Choroid plexus epithelial cell (primary cell): ENCODE measurements around the gene ARHGAP32.
"Not testable (repeated sequence)": the region's sequence is repeated elsewhere in the genome, so short reads cannot be mapped to it uniquely, and the experiment has no call there.

Source experiments
- DNase-seq: peaks from one replicate; pipeline ENCODE4 v3.0.0-alpha.2; 2010; ENCODE audit warnings: low read depth
- H3K4me3 ChIP-seq: 2 replicates; pipeline ENCODE4 v1.5.1; 2011; ENCODE audit warnings: low read depth, mild to moderate bottlenecking, control low read depth, low read length, moderate library complexity
- TF ChIP-seq, protein P1 (sequence below): conservative IDR thresholded peaks from 2 replicates; pipeline ENCODE4 v1.5.1; 2011; ENCODE audit warnings: low read depth, mild to moderate bottlenecking, control low read depth, inconsistent platforms, low read length, moderate library complexity

ARHGAP32 gene

DNA sequence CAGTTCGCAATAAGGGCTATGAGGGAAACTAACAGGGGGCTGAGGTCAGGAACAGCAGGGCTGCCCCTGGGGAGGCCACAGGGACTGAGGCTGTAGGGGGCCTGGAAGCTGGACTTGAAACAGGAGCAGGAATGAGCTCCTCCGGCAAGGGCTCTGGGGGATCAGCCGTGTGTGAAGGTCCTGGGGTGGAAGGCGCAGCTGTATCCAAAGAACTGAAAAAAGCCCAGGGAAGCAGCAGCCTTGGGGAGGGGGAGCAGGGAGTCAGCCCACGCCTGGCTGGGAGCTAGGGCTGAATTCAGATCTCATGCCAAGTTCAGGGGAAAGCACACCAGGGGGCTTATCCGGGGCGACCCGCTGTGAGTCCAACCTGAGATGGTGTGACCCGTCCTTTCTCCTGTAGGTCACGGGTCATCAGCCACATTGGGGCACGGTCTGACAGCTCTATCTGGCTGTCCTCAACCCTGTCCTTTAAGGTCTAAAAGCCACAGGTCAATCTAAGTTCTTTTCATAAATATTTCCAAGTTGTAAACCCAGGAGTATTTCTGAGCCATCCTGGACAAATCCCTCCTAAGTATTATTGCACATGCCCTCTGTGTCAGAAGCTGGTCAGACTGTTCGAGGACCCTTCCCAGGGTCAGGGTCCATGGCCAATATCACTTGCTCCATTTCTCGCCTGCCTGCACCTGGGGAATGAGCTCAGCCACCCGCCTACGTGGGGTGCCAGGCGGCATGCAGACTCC, 267.4 kb downstream of the ARHGAP32 start:
- H3K4me3 ChIP-seq: no peak overlapping the region
- DNase-seq: no peak
- TF ChIP-seq, protein P1, sequence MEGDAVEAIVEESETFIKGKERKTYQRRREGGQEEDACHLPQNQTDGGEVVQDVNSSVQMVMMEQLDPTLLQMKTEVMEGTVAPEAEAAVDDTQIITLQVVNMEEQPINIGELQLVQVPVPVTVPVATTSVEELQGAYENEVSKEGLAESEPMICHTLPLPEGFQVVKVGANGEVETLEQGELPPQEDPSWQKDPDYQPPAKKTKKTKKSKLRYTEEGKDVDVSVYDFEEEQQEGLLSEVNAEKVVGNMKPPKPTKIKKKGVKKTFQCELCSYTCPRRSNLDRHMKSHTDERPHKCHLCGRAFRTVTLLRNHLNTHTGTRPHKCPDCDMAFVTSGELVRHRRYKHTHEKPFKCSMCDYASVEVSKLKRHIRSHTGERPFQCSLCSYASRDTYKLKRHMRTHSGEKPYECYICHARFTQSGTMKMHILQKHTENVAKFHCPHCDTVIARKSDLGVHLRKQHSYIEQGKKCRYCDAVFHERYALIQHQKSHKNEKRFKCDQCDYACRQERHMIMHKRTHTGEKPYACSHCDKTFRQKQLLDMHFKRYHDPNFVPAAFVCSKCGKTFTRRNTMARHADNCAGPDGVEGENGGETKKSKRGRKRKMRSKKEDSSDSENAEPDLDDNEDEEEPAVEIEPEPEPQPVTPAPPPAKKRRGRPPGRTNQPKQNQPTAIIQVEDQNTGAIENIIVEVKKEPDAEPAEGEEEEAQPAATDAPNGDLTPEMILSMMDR: no peak

DNA sequence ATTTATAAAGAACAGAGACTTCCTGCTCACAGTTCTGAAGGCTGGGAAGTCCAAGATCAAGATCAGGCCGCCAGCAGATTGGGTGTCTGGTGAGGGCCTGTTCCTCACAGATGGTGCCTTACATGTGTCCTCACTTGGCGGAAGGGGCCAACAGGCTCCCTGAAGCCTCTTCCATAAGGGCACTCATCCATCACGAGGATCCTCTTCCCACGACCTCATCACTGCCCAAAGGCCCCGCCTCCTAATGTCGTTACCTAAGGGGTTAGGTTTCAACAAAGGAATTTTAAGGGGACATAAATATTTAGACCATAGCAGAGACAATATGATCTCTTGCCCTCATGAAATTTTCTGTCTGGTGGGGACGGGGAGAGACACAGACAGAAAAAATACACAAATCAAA, 268.0 kb downstream of the ARHGAP32 start:
- no peak overlapping the region for H3K4me3 ChIP-seq
- TF ChIP-seq, protein P1: no peak
- no peak for DNase-seq

- TF ChIP-seq, protein P1: no peak
- no peak overlapping the region for H3K4me3 ChIP-seq
- no peak for DNase-seq
These were observed 270.3 kb downstream of the ARHGAP32 start for GRCh38 chr11:128921793-128922192.

GRCh38 chr11:128920666-128921065, 271.5 kb downstream of the ARHGAP32 start:
- TF ChIP-seq, protein P1: no peak
- no peak for DNase-seq
- H3K4me3 ChIP-seq: no peak overlapping the region

DNA sequence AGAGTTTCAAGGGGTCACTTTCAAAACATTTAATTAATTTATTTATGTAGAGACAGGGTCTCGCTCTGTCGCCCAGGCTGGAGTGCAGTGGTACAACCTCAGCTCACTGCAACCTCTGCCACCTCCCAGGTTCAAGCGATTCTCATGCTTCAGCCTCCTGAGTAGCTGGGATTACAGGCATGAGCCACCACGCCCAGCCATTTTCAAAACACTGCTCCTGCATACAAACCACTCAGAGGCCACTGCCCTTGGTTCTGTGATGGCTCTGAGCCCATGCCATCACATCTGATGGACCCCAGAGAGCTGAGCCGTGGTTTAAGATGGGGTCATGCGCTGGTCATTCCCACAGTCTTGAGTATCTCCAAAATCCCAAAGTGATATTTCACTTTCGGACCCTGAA, 272.5 kb downstream of the ARHGAP32 start:
- H3K4me3 ChIP-seq, DNase-seq: not testable (repeated sequence)

DNA sequence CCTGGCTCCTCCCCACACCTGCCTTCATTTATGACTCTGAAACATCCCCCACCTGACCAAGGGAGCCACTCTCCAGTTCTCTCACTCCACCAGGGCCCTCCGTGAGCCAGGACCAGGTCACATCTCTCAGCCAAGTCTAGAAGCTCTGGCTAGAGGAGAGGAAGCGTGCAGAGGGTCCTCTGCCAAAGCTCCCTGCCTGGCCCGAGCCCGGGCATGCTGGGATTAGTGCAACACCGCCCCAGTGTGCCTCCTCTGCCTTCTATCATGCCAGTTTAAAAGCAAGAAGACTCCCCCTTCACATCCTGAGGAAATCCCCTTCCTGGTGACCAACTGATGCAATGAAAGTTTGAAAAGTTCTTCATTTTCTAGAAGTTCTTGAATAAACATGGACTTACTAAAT, 272.9 kb downstream of the ARHGAP32 start:
- DNase-seq: no peak
- H3K4me3 ChIP-seq: no peak overlapping the region
- TF ChIP-seq, protein P1: no peak

GRCh38 chr11:128917144-128917724, 274.9 kb downstream of the ARHGAP32 start:
- TF ChIP-seq, protein P1: no peak
- no peak for DNase-seq
- no peak overlapping the region for H3K4me3 ChIP-seq
